K562 (cell line): ENCODE results near the gene KRTAP2-1. TPM values are rescaled to one million over a fixed set of nuclear protein-coding genes. Genes with fewer than 3 reads are reported as not detected.

Experiments
- ATAC-seq: fragments of 200-7000 bp; cut with Tn5 transposase; 3 replicates; pipeline ENCODE4 v1.9.1; 2020; ENCODE audit warnings: moderate library complexity
- BruUV-seq: library from RNA; stranded (reverse); fragments of 400-500 nt; replicated peaks from 2 replicates; lab custom pipeline; 2021; lab: Mats Ljungman, UMichigan
- CTCF ChIA-PET: fragments of 300-600 bp; formaldehyde crosslinking; extraction: SDS; loops from one replicate; lab custom pipeline; 2021; ENCODE audit warnings: low intra/inter-chr PET ratio; lab: Yijun Ruan, JAX
- POLR2A ChIA-PET: fragments of 300-600, 350-650 bp; sonication (Branson Sonifier 250); formaldehyde crosslinking; extraction: SDS; loops from one replicate; lab custom pipeline; 2021; ENCODE audit warnings: antibody characterized with exemption, inconsistent platforms; lab: Yijun Ruan, JAX
- DNase-seq, 4 experiments: peaks; one replicate each; pipeline versions ENCODE4 v3.0.0 to v3.0.0-alpha.2; 2011 to 2018; ENCODE audit warnings: low spot score in 3 of 4, mixed read lengths in 3 of 4; ENCODE audit errors: extremely low read depth in 1 of 4
- FAIRE-seq: peaks from 2 replicates; lab custom pipeline; 2011; peaks lifted over from hg19 to GRCh38; lab: Jason Lieb, UNC
- H2AFZ ChIP-seq: 2 replicates; pipeline ENCODE4 v1.6.0; 2011; ENCODE audit warnings: low read depth, low read length, control low read depth, inconsistent platforms
- H3K27ac ChIP-seq: fragments of 200-600 bp; 3 replicates; pipeline ENCODE4 v1.8.0; 2011; ENCODE audit warnings: low read depth, mild to moderate bottlenecking, control low read depth, inconsistent platforms, low read length, moderate library complexity, mixed read lengths; ENCODE audit errors: extremely low read depth
- H3K27me3 ChIP-seq, 2 experiments: fragments of 300-600 bp in 1 of 2; 2 replicates in 1 of 2; 3 replicates in 1 of 2; pipeline versions ENCODE4 v1.6.0 to v1.8.0; 2011; ENCODE audit warnings: inconsistent platforms in 2 of 2, low read length in 2 of 2, mild to moderate bottlenecking in 1 of 2, mixed read lengths in 1 of 2, moderate library complexity in 1 of 2; ENCODE audit not compliant: control insufficient read depth in 2 of 2, insufficient read depth in 2 of 2
- H3K36me3 ChIP-seq: fragments of 300-600 bp; 3 replicates; pipeline ENCODE4 v1.8.0; 2011; ENCODE audit warnings: mild to moderate bottlenecking, low read length, inconsistent platforms; ENCODE audit not compliant: control insufficient read depth, insufficient read depth
- H3K4me1 ChIP-seq, 2 experiments: fragments of 200-600 bp in 1 of 2; replicated peaks in 1 of 2; 2 replicates in 1 of 2; 3 replicates in 1 of 2; pipeline versions ENCODE4 v1.5.1 to v1.8.0; 2011; ENCODE audit warnings: inconsistent platforms in 2 of 2, low read length in 2 of 2, mild to moderate bottlenecking in 1 of 2, mixed read lengths in 1 of 2, moderate library complexity in 1 of 2; ENCODE audit not compliant: control insufficient read depth in 2 of 2, insufficient read depth in 2 of 2
- H3K4me2 ChIP-seq: 2 replicates; pipeline ENCODE4 v1.6.1; 2011; ENCODE audit warnings: low read length, control low read depth, inconsistent platforms, mixed read lengths; ENCODE audit not compliant: insufficient read depth
- H3K4me3 ChIP-seq: fragments of 200-600 bp; sonication (generic), shearing (Covaris generic); 2 replicates; pipeline ENCODE4 v1.5.1; 2016; ENCODE audit warnings: control low read depth, inconsistent platforms
- H3K79me2 ChIP-seq: fragments of 200-600 bp; 3 replicates; pipeline ENCODE4 v1.8.0; 2011; ENCODE audit warnings: low read length, inconsistent platforms; ENCODE audit not compliant: control insufficient read depth, insufficient read depth
- H3K9ac ChIP-seq, 2 experiments: 2 replicates each; pipeline versions ENCODE4 v1.6.0 to v1.6.1; 2011; ENCODE audit warnings: low read depth in 2 of 2, low read length in 2 of 2, control low read depth in 1 of 2, inconsistent platforms in 1 of 2, mild to moderate bottlenecking in 1 of 2, mixed read lengths in 1 of 2; ENCODE audit not compliant: insufficient read depth in 1 of 2
- H3K9me1 ChIP-seq: one replicate; pipeline ENCODE4 v1.6.0; 2011; ENCODE audit warnings: inconsistent platforms, mild to moderate bottlenecking, low read length, moderate library complexity; ENCODE audit not compliant: control insufficient read depth, insufficient read depth
- H3K9me3 ChIP-seq: replicated peaks from 2 replicates; pipeline ENCODE4 v1.5.1; 2011; ENCODE audit warnings: low read depth, low read length, inconsistent platforms; ENCODE audit not compliant: control insufficient read depth, insufficient read depth
- H4K20me1 ChIP-seq: replicated peaks from 2 replicates; pipeline ENCODE4 v1.6.1; 2011; ENCODE audit warnings: low read length, inconsistent platforms, mixed read lengths; ENCODE audit not compliant: control insufficient read depth, insufficient read depth
- ERF ChIP-seq: fragments of 450-650 bp; formaldehyde crosslinking; IDR thresholded peaks from 2 replicates; pipeline ENCODE4 v1.4.0; 2020; ENCODE audit warnings: mild to moderate bottlenecking, mixed read lengths
- ETS2 ChIP-seq: IDR thresholded peaks from 2 replicates; pipeline ENCODE4 v1.6.1; 2016; ENCODE audit warnings: borderline replicate concordance, missing genetic modification characterization, mild to moderate bottlenecking, moderate library complexity, missing compliant biosample characterization; ENCODE audit not compliant: poor library complexity, severe bottlenecking
- MTF1 ChIP-seq: fragments of 250-450 bp; sonication (Bioruptor Pico); IDR thresholded peaks from 2 replicates; pipeline ENCODE4 v1.9.0; 2021; ENCODE audit warnings: moderate library complexity, mild to moderate bottlenecking, inconsistent platforms, borderline replicate concordance
- NFE2 ChIP-seq: IDR thresholded peaks from 2 replicates; pipeline ENCODE4 v1.6.1; 2014; ENCODE audit warnings: antibody characterized with exemption, low read depth
- NR2F6 ChIP-seq: fragments of 450-650 bp; formaldehyde crosslinking; IDR thresholded peaks from 2 replicates; pipeline ENCODE4 v1.4.0; 2020; ENCODE audit warnings: mild to moderate bottlenecking
- SLC30A9 ChIP-seq: fragments of 250-450 bp; sonication (Bioruptor Pico); IDR thresholded peaks from 2 replicates; pipeline ENCODE4 v1.8.0; 2022; ENCODE audit warnings: mild to moderate bottlenecking, moderate library complexity
- TBL1XR1 ChIP-seq, 2 experiments: IDR thresholded peaks; 2 replicates each; pipeline ENCODE4 v1.6.1; 2012; ENCODE audit warnings: improper control_type of control experiment in 2 of 2, low read length in 2 of 2, mild to moderate bottlenecking in 1 of 2
- XRCC3 ChIP-seq: fragments of 450-650 bp; IDR thresholded peaks from 2 replicates; pipeline ENCODE4 v1.6.1; 2017; ENCODE audit warnings: mild to moderate bottlenecking, moderate library complexity
- ZNF217 ChIP-seq: sonication (generic); formaldehyde crosslinking; IDR thresholded peaks from 2 replicates; pipeline ENCODE4 v1.8.0; 2022; ENCODE audit warnings: mild to moderate bottlenecking, missing genetic modification reagents
- ZNF239 ChIP-seq: fragments of 250-450 bp; sonication (Bioruptor Pico); IDR thresholded peaks from 2 replicates; pipeline ENCODE4 v1.4.0; 2020; ENCODE audit warnings: mild to moderate bottlenecking
- ZNF444 ChIP-seq: fragments of 250-450 bp; sonication (Bioruptor Pico); IDR thresholded peaks from 2 replicates; pipeline ENCODE4 v1.4.0; 2020; ENCODE audit warnings: mild to moderate bottlenecking, moderate library complexity
- WGBS: fragments of 100-300 bp; shearing (Covaris generic); methylation state at CpG from one replicate; pipeline ENCODE4 v1.1.6; 2016; ENCODE audit warnings: low coverage, mixed read lengths; ENCODE audit not compliant: insufficient coverage; ENCODE audit errors: missing lambda C conversion rate; 5-methylcytosine and 5-hydroxymethylcytosine counted together
- in situ Hi-C: fragments of 300-500 bp; cut with MboI; formaldehyde crosslinking; loops from 4 replicates; pipeline ENCODE4 v1.15.0; 2018; ENCODE audit warnings: inconsistent platforms, mixed read lengths
- intact Hi-C: fragments of 100-400 bp; cut with micrococcal nuclease; formaldehyde crosslinking; loops from 2 replicates; pipeline ENCODE4 v1.14.2; 2022
- polyA plus RNA-seq, 8 experiments: library from polyadenylated mRNA; depleted of rRNA in 4 of 8; stranded (reverse) in 5 of 8; unstranded in 3 of 8; fragments of >200 nt; fragmentation: Nextera tagmentation in 2 of 8; fragmentation: Illumina TruSeq in 1 of 8; extraction: Ambion mirVana in 2 of 8; extraction: Trizol in 1 of 8; gene quantifications; 2 replicates each; pipeline versions ENCODE4 v1.2.1 to v1.2.3, GENCODE V29; 2011 to 2014; ENCODE audit warnings: inconsistent platforms in 1 of 8, missing spikeins in 1 of 8
- total RNA-seq, 7 experiments: library from RNA; depleted of rRNA in 6 of 7; stranded (reverse); fragments of >200 nt in 6 of 7; fragmentation: Illumina TruSeq in 2 of 7; extraction: Trizol in 2 of 7; gene quantifications; 2 replicates each; pipeline versions ENCODE4 v1.2.1 to v1.2.3, GENCODE V29; 2011 to 2021; ENCODE audit warnings: low replicate concordance in 1 of 7
- TF ChIP-seq, protein P1 (sequence below): sonication (generic); formaldehyde crosslinking; IDR thresholded peaks from 2 replicates; pipeline ENCODE4 v1.8.1; 2023; ENCODE audit warnings: mild to moderate bottlenecking, missing genetic modification reagents, moderate library complexity
- TF ChIP-seq, protein P2 (sequence below): fragments of 450-650 bp; formaldehyde crosslinking; IDR thresholded peaks from 2 replicates; pipeline ENCODE4 v1.4.0; 2020; ENCODE audit warnings: mild to moderate bottlenecking, moderate library complexity
- TF ChIP-seq, protein P3 (sequence below): sonication (generic); formaldehyde crosslinking; IDR thresholded peaks from 2 replicates; pipeline ENCODE4 v1.8.1; 2023; ENCODE audit warnings: mild to moderate bottlenecking, missing genetic modification reagents
- TF ChIP-seq, protein P4 (sequence below): fragments of 250-450 bp; sonication (Bioruptor Pico); IDR thresholded peaks from 2 replicates; pipeline ENCODE4 v1.5.0; 2021; ENCODE audit warnings: mild to moderate bottlenecking, borderline replicate concordance
- TF ChIP-seq, protein P5 (sequence below): fragments of 250-450 bp; sonication (Bioruptor Pico); IDR thresholded peaks from 2 replicates; pipeline ENCODE4 v1.9.0; 2021; ENCODE audit warnings: mild to moderate bottlenecking

KRTAP2-1 gene
- total and polyA plus RNA-seq, 9 of the 15 experiments (the other 6 are each of a cell fraction or from before 2014, with no cell fraction given): not detected

DNA sequence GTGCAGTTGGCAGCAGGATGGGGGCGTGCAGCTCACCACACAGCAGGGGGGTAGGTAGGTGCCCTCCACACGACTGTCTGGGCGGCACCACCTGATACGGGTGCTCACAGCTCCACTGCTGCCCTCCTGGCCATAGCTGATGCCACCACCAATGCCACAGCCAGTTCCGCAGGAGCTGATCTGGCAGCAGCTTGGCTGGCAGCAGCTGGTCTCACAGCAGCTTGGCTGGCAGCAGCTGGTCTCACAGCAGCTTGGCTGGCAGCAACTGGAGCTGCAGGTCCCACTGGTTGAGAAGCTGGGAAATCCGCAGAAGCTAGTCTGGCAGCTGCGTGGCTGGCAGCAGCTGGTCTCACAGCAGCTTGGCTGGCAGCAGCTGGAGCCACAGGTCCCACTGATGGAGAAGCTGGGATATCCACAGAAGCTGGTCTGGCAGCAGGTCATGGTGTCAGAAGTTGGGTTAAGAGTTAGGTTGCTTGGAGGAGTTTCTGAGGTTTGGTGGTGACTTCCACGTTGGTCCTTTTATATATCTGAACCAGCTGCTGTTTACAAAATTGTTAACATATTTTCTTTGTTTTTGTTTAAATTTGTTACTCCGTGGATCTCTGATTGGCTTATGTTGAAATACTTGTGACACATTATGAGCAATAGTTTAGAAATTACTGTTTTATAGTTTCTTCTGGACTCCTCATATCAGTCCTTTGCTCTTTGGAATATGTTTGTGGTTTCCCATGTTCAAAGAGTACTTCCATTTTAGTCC, 20.2 kb downstream of the KRTAP2-1 start, which contains the start of gene KRTAP1-5:
TSS of gene KRTAP1-5 (minus strand) at position 494 of the 757 bp plus-strand sequence. CDS start at position 441, 53 bp downstream.
- WGBS: 0% methylated on average over 8 of the region's 9 CpGs
- Histone ChIP-seq H3K27ac (no peak within 1 kb of the TSS), H3K9me1 (no peaks in the 10 kb centered on the region), H3K9ac (no peak within 1 kb of the TSS), H3K4me1 (peaks cover 0 to 4% of the 10 kb centered on the region in 2 experiments; a peak in 1 of 5 replicates), H3K4me2 (no peak within 1 kb of the TSS), H3K9me3 (no peaks in the 10 kb centered on the region), H3K36me3 (no peaks in the 10 kb centered on the region), H4K20me1 (no peaks in the 10 kb centered on the region), H2AFZ (no peak within 1 kb of the TSS), H3K4me3 (no peak within 1 kb of the TSS), H3K27me3 (peaks cover 0 to 15% of the 10 kb centered on the region in 2 experiments; a peak in 2 of 5 replicates), H3K79me2 (no peaks in the 10 kb centered on the region)
- POLR2A ChIA-PET: no interaction called here
- CTCF ChIA-PET: no interaction called here
- no TSS peak for BruUV-seq
- intact Hi-C loops: no loop called here
- ATAC-seq: no peak
- DNase-seq: no peak
- in situ Hi-C loops: no loop called here
- FAIRE-seq: no peak
- TF ChIP-seq TBL1XR1 (IDR thresholded peaks at IDR 0.05; ENCODE audit: low read length in 2 of 2) (no peak), ETS2 (tag) (no peak), MTF1 (CRISPR knock-in tag) (no peak), ZNF239 (CRISPR knock-in tag) (no peak), NFE2 (no peak), ZNF217 (CRISPR knock-in tag) (no peak), ZNF444 (CRISPR knock-in tag) (no peak), NR2F6 (CRISPR knock-in tag) (no peak), ERF (CRISPR knock-in tag) (no peak), SLC30A9 (CRISPR knock-in tag) (no peak), XRCC3 (no peak)
- TF ChIP-seq, protein P1, sequence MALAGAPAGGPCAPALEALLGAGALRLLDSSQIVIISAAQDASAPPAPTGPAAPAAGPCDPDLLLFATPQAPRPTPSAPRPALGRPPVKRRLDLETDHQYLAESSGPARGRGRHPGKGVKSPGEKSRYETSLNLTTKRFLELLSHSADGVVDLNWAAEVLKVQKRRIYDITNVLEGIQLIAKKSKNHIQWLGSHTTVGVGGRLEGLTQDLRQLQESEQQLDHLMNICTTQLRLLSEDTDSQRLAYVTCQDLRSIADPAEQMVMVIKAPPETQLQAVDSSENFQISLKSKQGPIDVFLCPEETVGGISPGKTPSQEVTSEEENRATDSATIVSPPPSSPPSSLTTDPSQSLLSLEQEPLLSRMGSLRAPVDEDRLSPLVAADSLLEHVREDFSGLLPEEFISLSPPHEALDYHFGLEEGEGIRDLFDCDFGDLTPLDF (CRISPR knock-in tag): no peak
- TF ChIP-seq, protein P2, sequence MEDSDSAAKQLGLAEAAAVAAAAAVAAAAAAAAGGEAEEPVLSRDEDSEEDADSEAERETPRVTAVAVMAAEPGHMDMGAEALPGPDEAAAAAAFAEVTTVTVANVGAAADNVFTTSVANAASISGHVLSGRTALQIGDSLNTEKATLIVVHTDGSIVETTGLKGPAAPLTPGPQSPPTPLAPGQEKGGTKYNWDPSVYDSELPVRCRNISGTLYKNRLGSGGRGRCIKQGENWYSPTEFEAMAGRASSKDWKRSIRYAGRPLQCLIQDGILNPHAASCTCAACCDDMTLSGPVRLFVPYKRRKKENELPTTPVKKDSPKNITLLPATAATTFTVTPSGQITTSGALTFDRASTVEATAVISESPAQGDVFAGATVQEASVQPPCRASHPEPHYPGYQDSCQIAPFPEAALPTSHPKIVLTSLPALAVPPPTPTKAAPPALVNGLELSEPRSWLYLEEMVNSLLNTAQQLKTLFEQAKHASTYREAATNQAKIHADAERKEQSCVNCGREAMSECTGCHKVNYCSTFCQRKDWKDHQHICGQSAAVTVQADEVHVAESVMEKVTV (CRISPR knock-in tag): no peak
- TF ChIP-seq, protein P3, sequence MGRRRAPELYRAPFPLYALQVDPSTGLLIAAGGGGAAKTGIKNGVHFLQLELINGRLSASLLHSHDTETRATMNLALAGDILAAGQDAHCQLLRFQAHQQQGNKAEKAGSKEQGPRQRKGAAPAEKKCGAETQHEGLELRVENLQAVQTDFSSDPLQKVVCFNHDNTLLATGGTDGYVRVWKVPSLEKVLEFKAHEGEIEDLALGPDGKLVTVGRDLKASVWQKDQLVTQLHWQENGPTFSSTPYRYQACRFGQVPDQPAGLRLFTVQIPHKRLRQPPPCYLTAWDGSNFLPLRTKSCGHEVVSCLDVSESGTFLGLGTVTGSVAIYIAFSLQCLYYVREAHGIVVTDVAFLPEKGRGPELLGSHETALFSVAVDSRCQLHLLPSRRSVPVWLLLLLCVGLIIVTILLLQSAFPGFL (CRISPR knock-in tag): no peak
- TF ChIP-seq, protein P4, sequence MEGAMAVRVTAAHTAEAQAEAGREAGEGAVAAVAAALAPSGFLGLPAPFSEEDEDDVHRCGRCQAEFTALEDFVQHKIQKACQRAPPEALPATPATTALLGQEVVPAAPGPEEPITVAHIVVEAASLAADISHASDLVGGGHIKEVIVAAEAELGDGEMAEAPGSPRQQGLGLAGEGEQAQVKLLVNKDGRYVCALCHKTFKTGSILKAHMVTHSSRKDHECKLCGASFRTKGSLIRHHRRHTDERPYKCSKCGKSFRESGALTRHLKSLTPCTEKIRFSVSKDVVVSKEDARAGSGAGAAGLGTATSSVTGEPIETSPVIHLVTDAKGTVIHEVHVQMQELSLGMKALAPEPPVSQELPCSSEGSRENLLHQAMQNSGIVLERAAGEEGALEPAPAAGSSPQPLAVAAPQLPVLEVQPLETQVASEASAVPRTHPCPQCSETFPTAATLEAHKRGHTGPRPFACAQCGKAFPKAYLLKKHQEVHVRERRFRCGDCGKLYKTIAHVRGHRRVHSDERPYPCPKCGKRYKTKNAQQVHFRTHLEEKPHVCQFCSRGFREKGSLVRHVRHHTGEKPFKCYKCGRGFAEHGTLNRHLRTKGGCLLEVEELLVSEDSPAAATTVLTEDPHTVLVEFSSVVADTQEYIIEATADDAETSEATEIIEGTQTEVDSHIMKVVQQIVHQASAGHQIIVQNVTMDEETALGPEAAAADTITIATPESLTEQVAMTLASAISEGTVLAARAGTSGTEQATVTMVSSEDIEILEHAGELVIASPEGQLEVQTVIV (CRISPR knock-in tag): no peak
- TF ChIP-seq, protein P5, sequence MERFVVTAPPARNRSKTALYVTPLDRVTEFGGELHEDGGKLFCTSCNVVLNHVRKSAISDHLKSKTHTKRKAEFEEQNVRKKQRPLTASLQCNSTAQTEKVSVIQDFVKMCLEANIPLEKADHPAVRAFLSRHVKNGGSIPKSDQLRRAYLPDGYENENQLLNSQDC (CRISPR knock-in tag): no peak
